CD14-positive monocyte (primary cell): ENCODE results near the gene DUSP19. TPM values are rescaled to one million over a fixed set of nuclear protein-coding genes. Genes with fewer than 3 reads are reported as not detected.

ENCODE experiments used
- DNase-seq, 3 donors: peaks; one replicate each; pipeline ENCODE4 v3.0.0-alpha.2; 2011 to 2022
- H2AFZ ChIP-seq: 2 replicates; pipeline ENCODE4 v1.6.0; 2012; ENCODE audit warnings: mild to moderate bottlenecking, low read depth, low read length, inconsistent platforms; ENCODE audit not compliant: insufficient read depth, poor library complexity, severe bottlenecking
- H3K27ac ChIP-seq, 2 donors: 1 replicate in 1 of 2; 2 replicates in 1 of 2; pipeline ENCODE4 v1.5.1; 2012 to 2013; ENCODE audit warnings: low read length in 2 of 2, control low read depth in 1 of 2, inconsistent platforms in 1 of 2, low read depth in 1 of 2, mild to moderate bottlenecking in 1 of 2
- H3K27me3 ChIP-seq, 2 donors: one replicate each; pipeline versions ENCODE4 v1.6.0 to v1.6.1; 2011 to 2013; ENCODE audit warnings: low read length in 2 of 2; ENCODE audit not compliant: control insufficient read depth in 2 of 2, insufficient read depth in 2 of 2
- H3K36me3 ChIP-seq, 2 donors: replicated peaks in 1 of 2; 1 replicate in 1 of 2; 2 replicates in 1 of 2; pipeline versions ENCODE4 v1.5.1 to v1.6.1; 2012 to 2013; ENCODE audit warnings: low read length in 2 of 2, control low read depth in 1 of 2, inconsistent platforms in 1 of 2, mild to moderate bottlenecking in 1 of 2; ENCODE audit not compliant: insufficient read depth in 2 of 2, control insufficient read depth in 1 of 2
- H3K4me1 ChIP-seq, 2 donors: 1 replicate in 1 of 2; 2 replicates in 1 of 2; pipeline versions ENCODE4 v1.5.1 to v1.6.1; 2012 to 2013; ENCODE audit warnings: low read length in 2 of 2, control low read depth in 1 of 2, inconsistent platforms in 1 of 2, mild to moderate bottlenecking in 1 of 2, moderate library complexity in 1 of 2; ENCODE audit not compliant: insufficient read depth in 2 of 2, control insufficient read depth in 1 of 2
- H3K4me2 ChIP-seq: replicated peaks from 2 replicates; pipeline ENCODE3; 2012; ENCODE audit warnings: low read length, moderate library complexity, mild to moderate bottlenecking; ENCODE audit not compliant: poor library complexity, severe bottlenecking; ENCODE audit errors: extremely low read depth
- H3K4me3 ChIP-seq, 3 experiments: fragments of 200-600 bp in 1 of 3; sonication (generic) in 1 of 3; replicated peaks in 1 of 3; 1 replicate in 2 of 3; 2 replicates in 1 of 3; pipeline ENCODE4 v1.5.1; 2011 to 2013; ENCODE audit warnings: low read length in 3 of 3, mild to moderate bottlenecking in 3 of 3, control low read depth in 2 of 3, low read depth in 2 of 3, inconsistent platforms in 1 of 3, moderate library complexity in 1 of 3
- H3K79me2 ChIP-seq: 2 replicates; pipeline ENCODE4 v1.6.0; 2012; ENCODE audit warnings: mild to moderate bottlenecking, control low read depth, inconsistent platforms, low read length, moderate library complexity; ENCODE audit not compliant: insufficient read depth
- H3K9ac ChIP-seq: 2 replicates; pipeline ENCODE4 v1.6.0; 2017; ENCODE audit warnings: low read length, mild to moderate bottlenecking; ENCODE audit not compliant: insufficient read depth, poor library complexity, severe bottlenecking
- H3K9me3 ChIP-seq, 2 donors: replicated peaks in 1 of 2; 1 replicate in 1 of 2; 2 replicates in 1 of 2; pipeline versions ENCODE4 v1.5.1 to v1.6.1; 2012 to 2013; ENCODE audit warnings: low read length in 2 of 2, control low read depth in 1 of 2; ENCODE audit not compliant: control insufficient read depth in 1 of 2, insufficient read depth in 1 of 2
- H4K20me1 ChIP-seq: 2 replicates; pipeline ENCODE4 v1.6.0; 2012; ENCODE audit warnings: mild to moderate bottlenecking, low read length, control low read depth, moderate library complexity; ENCODE audit not compliant: insufficient read depth
- H3K27ac Mint-ChIP-seq, 7 donors: one replicate each; pipeline ENCODE4 v1.8.0; 2020; ENCODE audit warnings: mild to moderate bottlenecking in 7 of 7, mixed read lengths in 7 of 7, moderate library complexity in 6 of 7, inconsistent platforms in 2 of 7
- H3K27me3 Mint-ChIP-seq, 3 donors: one replicate each; pipeline ENCODE4 v1.8.0; 2021 to 2022; ENCODE audit warnings: low read depth in 3 of 3, mild to moderate bottlenecking in 3 of 3, mixed read lengths in 3 of 3, moderate library complexity in 3 of 3, inconsistent platforms in 1 of 3
- H3K36me3 Mint-ChIP-seq, 2 donors: one replicate each; pipeline ENCODE4 v1.8.0; 2020; ENCODE audit warnings: mixed read lengths in 2 of 2, inconsistent platforms in 1 of 2, mild to moderate bottlenecking in 1 of 2
- H3K4me1 Mint-ChIP-seq: one replicate; pipeline ENCODE4 v1.8.0; 2020; ENCODE audit warnings: mild to moderate bottlenecking, mixed read lengths
- H3K4me3 Mint-ChIP-seq, 2 donors: one replicate each; pipeline ENCODE4 v1.8.0; 2020; ENCODE audit warnings: mild to moderate bottlenecking in 2 of 2, mixed read lengths in 2 of 2, moderate library complexity in 1 of 2
- H3K9me3 Mint-ChIP-seq, 7 donors: one replicate each; pipeline ENCODE4 v1.8.0; 2020 to 2022; ENCODE audit warnings: mixed read lengths in 7 of 7, mild to moderate bottlenecking in 6 of 7, moderate library complexity in 6 of 7, inconsistent platforms in 2 of 7
- WGBS: methylation state at CpG from one replicate; pipeline ENCODE4 v1.1.5; 2013; ENCODE audit warnings: missing lambda C conversion rate; ENCODE audit not compliant: insufficient coverage; 5-methylcytosine and 5-hydroxymethylcytosine counted together
- intact Hi-C, 2 donors: fragments of 100-400 bp; cut with micrococcal nuclease; formaldehyde crosslinking; loops; one replicate each; pipeline versions ENCODE4 v1.15.0 to v1.15.1; 2023
- polyA plus RNA-seq, 3 donors: library from polyadenylated mRNA; depleted of rRNA in 1 of 3; unstranded in 2 of 3; stranded (reverse) in 1 of 3; fragments of 300-500 nt in 2 of 3; fragments of >200 nt in 1 of 3; fragmentation: Illumina TruSeq in 2 of 3; gene quantifications; 1 replicate in 2 of 3; 2 replicates in 1 of 3; pipeline ENCODE4 v1.2.3, GENCODE V29; 2012 to 2021
- TF ChIP-seq, protein P1 (sequence below): fragments of 200-600 bp; IDR thresholded peaks from one replicate; pipeline ENCODE4 v1.8.0; 2022; ENCODE audit warnings: antibody characterized with exemption, mild to moderate bottlenecking

DUSP19 gene
- polyA plus RNA-seq, 3 donors, result 0.13 to 0.30 (median 0.25) TPM

DNA sequence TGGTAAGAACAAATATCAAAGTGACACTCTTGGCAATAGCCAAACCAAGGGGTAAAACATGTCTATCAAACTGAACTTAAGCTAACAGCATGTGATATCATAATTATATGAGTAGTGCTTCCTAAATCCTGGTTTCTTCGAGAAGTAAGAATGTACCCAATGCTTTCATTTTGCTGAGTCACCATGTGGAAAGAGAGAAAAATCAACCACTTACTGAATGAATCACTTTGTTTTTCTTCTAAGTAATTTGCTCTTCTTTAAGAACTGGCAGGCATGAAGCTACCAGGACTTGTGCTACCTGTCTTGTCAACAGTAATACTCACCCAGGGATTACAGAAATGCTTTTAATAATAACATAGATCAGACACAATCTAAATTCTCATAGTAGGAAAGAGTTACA, 19.0 kb upstream of the DUSP19 start:
- Mint-ChIP-seq H3K4me1 (no peaks in the 10 kb centered on the region), H3K27ac (no peak overlapping the region), H3K36me3 (no peaks in the 10 kb centered on the region), H3K9me3 (peaks cover 0 to 4% (median 1%) of the 10 kb centered on the region in 7 donors), H3K27me3 (peaks cover 43 to 69% (median 50%) of the 10 kb centered on the region in 3 donors), H3K4me3 (peak overlapping the region in 1 of 2 donors; percentile 10)
- no peaks in the 10 kb centered on the region for H3K79me2 ChIP-seq
- H3K27me3 ChIP-seq, result peaks cover 13 to 63% of the 10 kb centered on the region in 2 donors
- H3K27ac ChIP-seq, result no peak overlapping the region
- no peaks in the 10 kb centered on the region for H4K20me1 ChIP-seq
- H3K9me3 ChIP-seq, result no peaks in the 10 kb centered on the region
- WGBS, result no CpG with 5 or more reads among the region's 1 CpG
- H3K4me2 ChIP-seq, result no peak overlapping the region
- H3K4me1 ChIP-seq, result no peaks in the 10 kb centered on the region
- H3K36me3 ChIP-seq, result no peaks in the 10 kb centered on the region
- intact Hi-C loops, result no loop called here
- DNase-seq, result peak in 1 of 3 donors; percentile 7
- TF ChIP-seq, protein P1, sequence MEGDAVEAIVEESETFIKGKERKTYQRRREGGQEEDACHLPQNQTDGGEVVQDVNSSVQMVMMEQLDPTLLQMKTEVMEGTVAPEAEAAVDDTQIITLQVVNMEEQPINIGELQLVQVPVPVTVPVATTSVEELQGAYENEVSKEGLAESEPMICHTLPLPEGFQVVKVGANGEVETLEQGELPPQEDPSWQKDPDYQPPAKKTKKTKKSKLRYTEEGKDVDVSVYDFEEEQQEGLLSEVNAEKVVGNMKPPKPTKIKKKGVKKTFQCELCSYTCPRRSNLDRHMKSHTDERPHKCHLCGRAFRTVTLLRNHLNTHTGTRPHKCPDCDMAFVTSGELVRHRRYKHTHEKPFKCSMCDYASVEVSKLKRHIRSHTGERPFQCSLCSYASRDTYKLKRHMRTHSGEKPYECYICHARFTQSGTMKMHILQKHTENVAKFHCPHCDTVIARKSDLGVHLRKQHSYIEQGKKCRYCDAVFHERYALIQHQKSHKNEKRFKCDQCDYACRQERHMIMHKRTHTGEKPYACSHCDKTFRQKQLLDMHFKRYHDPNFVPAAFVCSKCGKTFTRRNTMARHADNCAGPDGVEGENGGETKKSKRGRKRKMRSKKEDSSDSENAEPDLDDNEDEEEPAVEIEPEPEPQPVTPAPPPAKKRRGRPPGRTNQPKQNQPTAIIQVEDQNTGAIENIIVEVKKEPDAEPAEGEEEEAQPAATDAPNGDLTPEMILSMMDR, result no peak
- H3K4me3 ChIP-seq, result no peak overlapping the region
- H3K9ac ChIP-seq, result no peak overlapping the region
- H2AFZ ChIP-seq, result no peak overlapping the region

DNA sequence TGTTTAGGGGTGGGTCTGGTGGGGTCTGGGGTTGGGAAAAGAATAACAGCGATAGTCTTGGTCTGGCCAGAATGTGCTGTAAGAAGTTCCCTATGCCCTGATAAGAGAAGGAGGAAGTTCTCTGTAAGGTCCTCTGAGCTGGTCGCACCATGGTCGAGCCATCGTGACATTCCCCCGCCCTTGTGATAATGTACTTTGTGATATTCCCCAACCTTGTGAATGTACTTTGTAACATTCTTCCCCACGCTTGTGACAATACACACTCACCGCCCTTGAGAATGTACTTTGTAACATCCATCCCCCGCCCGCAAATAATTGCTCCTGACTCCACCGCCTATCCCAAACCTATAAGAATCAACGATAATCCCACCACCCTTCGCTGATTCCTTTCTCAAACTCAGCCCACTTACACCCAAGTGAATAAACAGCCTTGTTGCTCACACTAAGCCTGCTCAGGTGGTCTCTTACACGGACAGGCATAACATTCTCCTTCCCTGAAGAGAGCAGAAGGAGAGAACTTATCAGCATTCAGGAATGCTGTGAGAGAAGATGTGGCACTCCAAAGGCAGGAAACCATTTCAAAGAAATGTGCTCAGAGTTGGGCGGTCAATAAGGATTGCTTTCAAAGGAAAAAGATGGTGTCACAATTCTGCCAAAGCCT, 17.8 kb upstream of the DUSP19 start:
- H3K4me1 ChIP-seq, result no peaks in the 10 kb centered on the region
- no peak overlapping the region for H3K9ac ChIP-seq
- H2AFZ ChIP-seq, result no peak overlapping the region
- Mint-ChIP-seq H3K27ac (peak overlapping the region in 1 of 7 donors; percentile 63), H3K4me3 (peak overlapping the region in 1 of 2 donors; percentile 33), H3K36me3 (no peaks in the 10 kb centered on the region), H3K9me3 (peaks cover 0 to 4% (median 1%) of the 10 kb centered on the region in 7 donors), H3K4me1 (no peaks in the 10 kb centered on the region), H3K27me3 (peaks cover 35 to 67% (median 43%) of the 10 kb centered on the region in 3 donors)
- H3K4me2 ChIP-seq, result no peak overlapping the region
- no peaks in the 10 kb centered on the region for H3K9me3 ChIP-seq
- H3K4me3 ChIP-seq, result no peak overlapping the region
- TF ChIP-seq, protein P1, result no peak
- no peaks in the 10 kb centered on the region for H3K36me3 ChIP-seq
- H3K79me2 ChIP-seq, result no peaks in the 10 kb centered on the region
- H3K27me3 ChIP-seq, result peaks cover 11 to 56% of the 10 kb centered on the region in 2 donors
- no peaks in the 10 kb centered on the region for H4K20me1 ChIP-seq
- intact Hi-C loops, result no loop called here
- no peak for DNase-seq
- WGBS, result 96% methylated on average over 6 of the region's 14 CpGs
- H3K27ac ChIP-seq, result no peak overlapping the region
